ENCODE results near the gene GNAQ. TPM values are rescaled to one million over a fixed set of nuclear protein-coding genes. Genes with fewer than 3 reads are reported as not detected.

GNAQ gene
- total RNA-seq, 1 donor from 2014 or later = 46.9 TPM

DNA sequence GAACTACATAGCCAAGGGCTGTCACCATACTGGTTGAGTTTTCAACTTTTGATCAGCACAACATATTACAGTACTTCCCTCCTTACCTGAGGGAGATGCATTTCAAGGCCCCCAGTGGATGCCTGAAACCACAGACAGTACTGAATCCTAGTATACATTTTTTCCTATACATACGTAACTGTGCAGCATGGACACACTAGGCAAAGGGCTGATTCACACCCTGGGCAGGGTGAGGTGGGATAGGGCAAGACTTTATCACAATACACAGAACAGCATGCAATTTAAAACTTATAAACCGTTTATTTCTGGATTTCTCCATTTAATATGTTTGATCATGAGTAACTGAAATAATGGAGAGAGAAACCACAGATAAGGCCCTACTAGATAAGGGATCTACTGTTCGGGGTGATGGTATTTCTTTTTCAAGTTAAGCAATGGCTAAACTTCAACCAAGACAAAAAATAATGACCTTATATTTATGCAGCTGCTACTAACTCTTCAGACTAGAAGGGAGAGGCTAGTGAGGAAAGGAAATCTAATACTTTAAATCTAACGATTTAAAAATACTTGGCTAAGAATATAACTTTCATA, 196.6 kb downstream of the GNAQ start:
- Mint-ChIP-seq H3K36me3 (no peaks in the 10 kb centered on the region), H3K4me3 (no peak overlapping the region), H3K9me3 (no peaks in the 10 kb centered on the region), H3K27ac (no peak overlapping the region), H3K27me3 (ENCODE audit: low read depth) (no peaks in the 10 kb centered on the region), H3K4me1 (peaks cover 7% of the 10 kb centered on the region)
- DNase-seq (ENCODE audit: low spot score in 2 of 2, unreplicated experiment in 2 of 2) = no peak
- TF ChIP-seq, protein P1, sequence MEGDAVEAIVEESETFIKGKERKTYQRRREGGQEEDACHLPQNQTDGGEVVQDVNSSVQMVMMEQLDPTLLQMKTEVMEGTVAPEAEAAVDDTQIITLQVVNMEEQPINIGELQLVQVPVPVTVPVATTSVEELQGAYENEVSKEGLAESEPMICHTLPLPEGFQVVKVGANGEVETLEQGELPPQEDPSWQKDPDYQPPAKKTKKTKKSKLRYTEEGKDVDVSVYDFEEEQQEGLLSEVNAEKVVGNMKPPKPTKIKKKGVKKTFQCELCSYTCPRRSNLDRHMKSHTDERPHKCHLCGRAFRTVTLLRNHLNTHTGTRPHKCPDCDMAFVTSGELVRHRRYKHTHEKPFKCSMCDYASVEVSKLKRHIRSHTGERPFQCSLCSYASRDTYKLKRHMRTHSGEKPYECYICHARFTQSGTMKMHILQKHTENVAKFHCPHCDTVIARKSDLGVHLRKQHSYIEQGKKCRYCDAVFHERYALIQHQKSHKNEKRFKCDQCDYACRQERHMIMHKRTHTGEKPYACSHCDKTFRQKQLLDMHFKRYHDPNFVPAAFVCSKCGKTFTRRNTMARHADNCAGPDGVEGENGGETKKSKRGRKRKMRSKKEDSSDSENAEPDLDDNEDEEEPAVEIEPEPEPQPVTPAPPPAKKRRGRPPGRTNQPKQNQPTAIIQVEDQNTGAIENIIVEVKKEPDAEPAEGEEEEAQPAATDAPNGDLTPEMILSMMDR (IDR thresholded peaks at IDR 0.05; ENCODE audit: unreplicated experiment) = no peak

GRCh38 chr9:77833561-77834429, 197.8 kb downstream of the GNAQ start:
- H3K4me1 Mint-ChIP-seq = no peaks in the 10 kb centered on the region
- H3K27ac Mint-ChIP-seq = no peak overlapping the region

DNA sequence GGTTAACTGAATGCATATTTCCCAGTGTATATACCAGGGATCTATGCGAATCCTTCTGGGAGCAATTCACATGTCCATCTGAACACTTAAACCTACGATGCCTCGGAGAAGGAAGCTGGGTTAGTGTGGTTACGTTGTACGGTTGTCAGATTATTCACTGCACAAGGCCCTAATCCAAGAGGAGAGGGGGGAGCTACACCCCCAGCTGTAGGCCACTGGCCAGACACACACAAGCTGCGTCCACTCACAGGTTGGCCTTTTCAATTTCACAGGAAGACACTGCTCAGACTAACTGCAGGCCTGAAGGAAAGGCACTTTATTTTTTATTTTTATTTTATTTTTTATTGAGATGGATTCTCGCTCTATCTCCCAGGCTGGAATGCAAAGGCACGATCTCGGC, 199.0 kb downstream of the GNAQ start:
- Mint-ChIP-seq H3K4me3 (no peak overlapping the region), H3K36me3 (no peaks in the 10 kb centered on the region), H3K27me3 (ENCODE audit: low read depth) (no peaks in the 10 kb centered on the region), H3K4me1 (no peaks in the 10 kb centered on the region), H3K9me3 (no peaks in the 10 kb centered on the region), H3K27ac (no peak overlapping the region)
- TF ChIP-seq, protein P1 (IDR thresholded peaks at IDR 0.05; ENCODE audit: unreplicated experiment) = no peak
- no peak for DNase-seq (ENCODE audit: low spot score in 2 of 2, unreplicated experiment in 2 of 2)

More at GRCh38 chr9:77833561-77834429, 197.8 kb downstream of the GNAQ start:
- TF ChIP-seq, protein P1 (IDR thresholded peaks at IDR 0.05; ENCODE audit: unreplicated experiment) = no peak
- Mint-ChIP-seq H3K36me3 (no peaks in the 10 kb centered on the region), H3K9me3 (no peaks in the 10 kb centered on the region), H3K27me3 (ENCODE audit: low read depth) (no peaks in the 10 kb centered on the region), H3K4me3 (no peak overlapping the region)
- no peak for DNase-seq (ENCODE audit: low spot score in 2 of 2, unreplicated experiment in 2 of 2)

DNA sequence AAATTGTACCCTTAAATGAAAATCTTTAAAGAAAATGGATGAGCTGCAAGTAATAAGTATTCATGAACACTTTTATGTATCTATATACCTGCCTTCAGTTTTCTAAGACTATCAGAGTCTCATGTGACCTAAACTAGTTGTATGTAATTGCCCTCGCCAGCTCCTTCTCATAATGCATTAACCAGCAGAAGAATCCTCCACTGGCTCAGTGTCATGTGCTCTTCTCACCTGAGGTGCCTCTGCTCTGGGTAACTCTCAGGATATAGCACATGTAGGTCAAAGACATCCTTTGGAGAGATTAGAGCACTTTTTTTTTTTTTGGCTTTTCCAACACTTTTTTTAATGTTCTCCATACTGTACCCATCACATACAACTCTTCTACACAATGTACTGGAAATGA, 199.8 kb downstream of the GNAQ start:
- TF ChIP-seq, protein P1 (IDR thresholded peaks at IDR 0.05; ENCODE audit: unreplicated experiment) = no peak
- Mint-ChIP-seq H3K4me1 (peaks cover 6% of the 10 kb centered on the region), H3K4me3 (no peak overlapping the region), H3K9me3 (no peaks in the 10 kb centered on the region), H3K27ac (no peak overlapping the region), H3K36me3 (no peaks in the 10 kb centered on the region), H3K27me3 (ENCODE audit: low read depth) (no peaks in the 10 kb centered on the region)
- no peak for DNase-seq (ENCODE audit: low spot score in 2 of 2, unreplicated experiment in 2 of 2)

- Mint-ChIP-seq H3K27ac (no peak overlapping the region), H3K4me1 (peaks cover 6% of the 10 kb centered on the region), H3K9me3 (no peaks in the 10 kb centered on the region), H3K4me3 (no peak overlapping the region), H3K27me3 (ENCODE audit: low read depth) (no peaks in the 10 kb centered on the region), H3K36me3 (no peaks in the 10 kb centered on the region)
- no peak for DNase-seq (ENCODE audit: low spot score in 2 of 2, unreplicated experiment in 2 of 2)
- TF ChIP-seq, protein P1 (IDR thresholded peaks at IDR 0.05; ENCODE audit: unreplicated experiment) = no peak
These were observed 200.9 kb downstream of the GNAQ start for GRCh38 chr9:77830618-77831285.
